Stimulated activated memory B cell treated with anti-CD40 and anti-IgM and Interleukin-4, amounts not matched to agents 10 μg/mL and 1 μg/mL and 100 μg/mL, for 72 hours (primary cell): ENCODE measurements around the gene ACAT2.
"Not testable (repeated sequence)": the region's sequence is repeated elsewhere in the genome, so short reads cannot be mapped to it uniquely, and the experiment has no call there.

ENCODE experiments used
- ATAC-seq: fragments of 150-1000 bp; cut with Tn5 transposase; 2 replicates; pipeline ENCODE4 v1.10.0; 2021
- H3K27ac Mint-ChIP-seq: one replicate; pipeline ENCODE4 v1.8.0; 2022; ENCODE audit warnings: mild to moderate bottlenecking, mixed read lengths
- H3K27me3 Mint-ChIP-seq: one replicate; pipeline ENCODE4 v1.8.0; 2022; ENCODE audit warnings: mixed read lengths
- H3K36me3 Mint-ChIP-seq: one replicate; pipeline ENCODE4 v1.8.0; 2022; ENCODE audit warnings: mixed read lengths
- H3K4me1 Mint-ChIP-seq: one replicate; pipeline ENCODE4 v1.8.0; 2022; ENCODE audit warnings: mixed read lengths
- H3K4me3 Mint-ChIP-seq: one replicate; pipeline ENCODE4 v1.8.0; 2022; ENCODE audit warnings: mild to moderate bottlenecking, moderate library complexity, mixed read lengths
- H3K9me3 Mint-ChIP-seq: one replicate; pipeline ENCODE4 v1.8.0; 2022; ENCODE audit warnings: mixed read lengths

ACAT2 gene

DNA sequence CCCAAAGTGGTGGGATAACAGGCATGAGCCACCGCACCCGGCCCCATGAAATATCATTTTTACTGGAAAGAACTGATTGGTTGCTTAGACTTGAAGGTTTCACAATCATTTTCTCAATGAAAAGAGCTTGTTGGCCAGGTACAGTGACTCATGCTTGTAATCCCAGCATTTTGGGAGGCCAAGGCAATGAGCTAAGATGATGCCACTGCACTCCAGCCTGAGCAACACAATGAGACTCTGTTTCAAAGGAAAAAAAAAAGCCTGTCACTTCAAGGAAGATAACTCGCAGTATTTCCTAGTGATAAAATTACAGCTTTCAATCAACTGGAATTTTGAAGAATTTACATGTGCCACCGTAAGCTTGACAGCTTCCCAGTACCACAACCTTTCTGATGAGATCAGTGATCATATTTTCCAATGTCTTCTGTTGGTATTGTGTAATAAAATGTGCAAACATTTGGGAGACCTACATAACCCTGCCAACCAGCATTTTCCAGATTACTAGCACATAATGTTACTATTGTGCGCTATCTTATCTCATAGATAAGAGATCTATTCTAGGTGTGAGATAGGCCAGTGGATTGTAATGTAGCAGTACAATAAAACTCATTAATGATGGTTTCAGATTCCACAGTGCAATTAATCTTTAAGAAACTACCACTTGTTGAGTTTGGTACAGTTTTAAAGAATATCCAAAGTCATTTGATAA, 45.5 kb downstream of the ACAT2 start:
- H3K4me3 Mint-ChIP-seq: no peak overlapping the region
- H3K36me3 Mint-ChIP-seq: no peaks in the 10 kb centered on the region

DNA sequence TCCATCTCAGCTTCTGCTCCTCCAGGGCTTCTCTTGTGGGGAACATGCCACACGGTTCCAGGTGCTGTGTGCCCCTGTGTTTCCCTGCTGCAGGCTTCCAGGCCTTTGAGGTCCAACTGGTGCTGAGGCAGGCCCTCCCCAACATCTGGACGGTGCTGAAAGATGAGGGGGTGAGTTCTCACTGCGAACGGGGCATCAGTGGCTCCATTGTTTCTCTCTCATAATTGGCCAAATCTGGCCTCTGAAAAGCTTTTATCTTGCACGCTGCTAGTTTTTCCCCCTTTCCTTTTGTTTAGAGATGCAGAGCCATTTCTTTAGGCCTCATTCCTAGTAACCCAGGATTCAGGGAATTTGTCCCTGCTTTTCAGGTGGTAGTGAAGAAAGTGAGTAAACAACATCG, 46.8 kb downstream of the ACAT2 start:
- no peaks in the 10 kb centered on the region for H3K27me3 Mint-ChIP-seq
- ATAC-seq: no peak
- no peak overlapping the region for H3K4me3 Mint-ChIP-seq
- no peak overlapping the region for H3K27ac Mint-ChIP-seq
- H3K9me3 Mint-ChIP-seq: no peaks in the 10 kb centered on the region
- H3K36me3 Mint-ChIP-seq: peaks cover under 1% of the 10 kb centered on the region
- peaks cover 13% of the 10 kb centered on the region for H3K4me1 Mint-ChIP-seq

More for the DNA sequence above, 45.5 kb downstream of the ACAT2 start:
- no peak for ATAC-seq
- no peaks in the 10 kb centered on the region for H3K27me3 Mint-ChIP-seq
- H3K27ac Mint-ChIP-seq: no peak overlapping the region
- peaks cover 11% of the 10 kb centered on the region for H3K4me1 Mint-ChIP-seq
- no peaks in the 10 kb centered on the region for H3K9me3 Mint-ChIP-seq

DNA sequence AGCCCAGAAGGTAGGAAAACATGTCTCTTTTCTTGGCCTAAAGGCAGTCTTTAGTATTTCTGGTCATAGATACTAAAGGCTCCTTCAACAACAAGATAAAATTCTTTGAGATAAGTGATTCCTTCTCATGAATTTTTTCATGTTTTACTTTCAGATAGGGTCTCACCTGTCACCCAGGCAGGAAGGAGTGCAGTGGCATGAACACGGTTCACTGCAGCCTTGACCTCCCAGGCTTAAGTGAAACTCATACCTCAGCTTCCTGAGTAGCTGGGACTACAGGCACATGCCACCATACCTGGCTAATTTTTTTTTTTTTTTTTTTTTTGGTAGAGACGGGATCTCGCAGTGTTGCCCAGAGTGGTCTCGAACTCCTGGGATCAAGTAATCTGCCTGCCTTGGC, 47.3 kb downstream of the ACAT2 start:
- Mint-ChIP-seq H3K4me3 (no peak overlapping the region), H3K36me3 (peaks cover 6% of the 10 kb centered on the region), H3K4me1 (peaks cover 13% of the 10 kb centered on the region), H3K27me3 (no peaks in the 10 kb centered on the region), H3K9me3 (no peaks in the 10 kb centered on the region), H3K27ac (no peak overlapping the region)
- ATAC-seq: no peak

DNA sequence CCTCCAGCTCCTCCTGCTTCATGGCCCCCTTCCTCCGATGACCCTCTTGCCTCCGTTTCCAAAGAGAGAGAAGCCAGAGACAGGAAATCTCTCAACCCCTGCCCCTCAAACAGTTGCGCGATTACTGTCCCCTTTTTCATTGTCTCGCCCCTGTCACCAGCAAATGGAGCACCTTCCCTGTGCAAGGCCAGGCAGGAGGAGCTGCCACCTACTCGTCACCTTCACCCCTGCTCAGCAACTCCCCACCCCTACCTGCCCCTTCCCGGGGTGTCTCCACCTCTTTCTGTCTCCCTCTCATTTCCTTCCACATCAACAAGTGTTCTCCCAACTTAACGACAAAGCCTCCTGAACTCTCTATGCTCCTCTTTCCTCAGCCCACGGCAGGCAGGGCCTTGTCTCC, 51.9 kb downstream of the ACAT2 start:
- H3K4me3 Mint-ChIP-seq: no peak overlapping the region
- peaks cover 13% of the 10 kb centered on the region for H3K4me1 Mint-ChIP-seq
- no peaks in the 10 kb centered on the region for H3K27me3 Mint-ChIP-seq
- H3K9me3 Mint-ChIP-seq: no peaks in the 10 kb centered on the region
- ATAC-seq: no peak
- no peak overlapping the region for H3K27ac Mint-ChIP-seq
- peaks cover 9% of the 10 kb centered on the region for H3K36me3 Mint-ChIP-seq

DNA sequence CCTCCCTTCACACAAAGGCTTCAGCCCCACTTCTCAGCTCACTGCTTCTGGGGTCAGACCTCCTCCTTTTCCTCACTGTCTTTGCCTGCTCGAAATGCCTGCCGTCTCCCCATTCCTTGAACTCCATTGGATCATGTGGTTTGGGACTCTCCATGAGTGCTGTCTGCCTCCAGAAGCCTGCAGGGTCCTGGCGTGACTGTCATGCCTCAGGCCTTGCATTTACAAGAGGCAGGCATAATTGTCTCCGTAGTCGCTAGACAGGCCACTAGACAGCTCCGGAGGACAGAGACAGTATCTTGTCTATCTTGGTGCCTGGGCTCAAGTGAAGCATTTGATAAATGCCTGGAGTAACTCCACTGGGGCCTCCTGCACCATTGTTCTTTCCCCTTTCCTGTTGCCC, 53.6 kb downstream of the ACAT2 start:
- no peak for ATAC-seq
- no peaks in the 10 kb centered on the region for H3K9me3 Mint-ChIP-seq
- peaks cover 9% of the 10 kb centered on the region for H3K27me3 Mint-ChIP-seq
- no peak overlapping the region for H3K27ac Mint-ChIP-seq
- peaks cover 17% of the 10 kb centered on the region for H3K36me3 Mint-ChIP-seq
- H3K4me3 Mint-ChIP-seq: no peak overlapping the region
- H3K4me1 Mint-ChIP-seq: peaks cover 24% of the 10 kb centered on the region

DNA sequence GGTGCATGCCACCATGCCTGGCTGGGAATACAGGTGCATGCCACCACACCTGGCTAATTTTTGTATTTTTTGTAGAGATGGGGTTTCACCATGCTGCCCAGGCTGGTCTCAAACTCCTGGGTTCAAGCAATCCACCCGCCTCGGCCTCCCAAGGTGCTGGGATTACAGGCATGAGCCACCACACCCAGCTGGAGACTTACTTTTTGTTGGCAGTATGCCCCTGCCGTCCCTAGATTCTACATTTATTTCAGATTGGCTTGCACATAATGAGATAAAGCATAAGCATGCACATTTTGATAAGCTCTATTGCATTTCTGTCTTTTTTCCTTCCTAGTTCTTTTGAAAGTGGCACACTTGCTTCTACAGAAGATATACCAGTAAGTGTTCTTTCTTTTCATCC, 54.9 kb downstream of the ACAT2 start:
- ATAC-seq, H3K27me3 Mint-ChIP-seq, H3K27ac Mint-ChIP-seq, H3K4me3 Mint-ChIP-seq, H3K9me3 Mint-ChIP-seq: not testable (repeated sequence)
- H3K36me3 Mint-ChIP-seq: peaks cover 17% of the 10 kb centered on the region
- peaks cover 21% of the 10 kb centered on the region for H3K4me1 Mint-ChIP-seq

DNA sequence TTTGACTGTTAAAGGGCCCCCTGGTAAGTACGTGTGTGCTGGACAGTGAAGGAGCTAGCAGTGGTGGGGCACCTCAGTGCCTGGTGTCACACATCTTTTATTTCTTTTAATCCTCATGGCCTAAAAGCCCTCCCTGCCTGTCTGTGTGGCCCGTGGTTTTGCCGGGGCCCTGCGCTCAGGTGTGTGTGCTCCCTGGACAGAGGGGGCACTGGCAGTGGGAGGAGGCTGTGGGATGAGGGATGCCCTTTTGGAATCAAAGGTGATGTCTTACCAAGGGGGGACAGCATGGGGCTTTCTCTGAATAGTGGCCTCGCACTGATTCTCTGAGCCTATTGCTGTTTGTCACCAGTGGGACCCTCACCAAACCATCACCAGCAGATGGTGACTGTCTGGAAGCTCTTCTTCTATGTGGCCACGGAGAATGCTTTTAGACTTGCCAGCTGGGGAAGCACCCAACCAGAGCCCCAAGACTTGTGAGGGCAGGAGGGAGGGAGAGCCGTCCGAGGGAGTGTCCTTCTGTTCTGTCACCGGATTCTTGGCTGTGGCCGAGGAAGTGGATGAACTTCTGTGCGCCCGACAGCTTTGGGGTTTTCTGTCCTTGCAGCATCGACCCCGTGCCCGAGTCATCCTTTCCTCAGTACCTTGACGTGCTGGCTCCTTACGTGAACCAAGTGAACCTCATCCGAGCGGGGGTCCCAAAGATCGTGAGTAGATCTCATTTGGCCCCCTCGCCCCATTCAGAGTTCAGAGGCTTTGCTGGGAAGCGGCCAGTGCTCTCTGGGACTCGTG, 56.3 kb downstream of the ACAT2 start:
- peaks cover 15% of the 10 kb centered on the region for H3K4me1 Mint-ChIP-seq
- H3K36me3 Mint-ChIP-seq: peaks cover 21% of the 10 kb centered on the region
- ATAC-seq: no peak
- H3K27me3 Mint-ChIP-seq: peaks cover 22% of the 10 kb centered on the region
- H3K4me3 Mint-ChIP-seq: no peak overlapping the region
- no peaks in the 10 kb centered on the region for H3K9me3 Mint-ChIP-seq
- H3K27ac Mint-ChIP-seq: no peak overlapping the region

DNA sequence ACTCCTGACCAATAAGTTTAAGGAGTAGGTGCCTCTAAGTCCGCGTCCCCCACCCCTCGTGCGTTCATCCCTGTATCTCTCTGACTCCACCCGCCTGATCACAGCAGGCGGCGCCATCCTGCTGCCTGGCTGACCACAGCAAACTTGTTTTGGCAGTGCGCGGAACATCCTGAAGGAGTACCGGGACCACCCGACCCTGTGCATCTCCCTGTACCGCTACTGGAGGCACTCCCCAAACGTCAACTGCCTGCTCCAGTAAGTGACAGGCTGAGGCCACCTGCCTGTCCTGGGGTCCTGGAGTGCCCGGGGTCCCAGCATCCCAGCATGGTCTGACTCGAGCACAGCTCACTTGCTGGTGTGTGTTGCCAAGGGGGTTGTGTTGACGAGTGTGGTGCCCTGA, 57.3 kb downstream of the ACAT2 start:
- Mint-ChIP-seq H3K4me3 (no peak overlapping the region), H3K9me3 (no peaks in the 10 kb centered on the region), H3K4me1 (peaks cover 15% of the 10 kb centered on the region), H3K36me3 (peaks cover 21% of the 10 kb centered on the region), H3K27ac (peak overlapping the region; percentile 57), H3K27me3 (peaks cover 24% of the 10 kb centered on the region)
- no peak for ATAC-seq

DNA sequence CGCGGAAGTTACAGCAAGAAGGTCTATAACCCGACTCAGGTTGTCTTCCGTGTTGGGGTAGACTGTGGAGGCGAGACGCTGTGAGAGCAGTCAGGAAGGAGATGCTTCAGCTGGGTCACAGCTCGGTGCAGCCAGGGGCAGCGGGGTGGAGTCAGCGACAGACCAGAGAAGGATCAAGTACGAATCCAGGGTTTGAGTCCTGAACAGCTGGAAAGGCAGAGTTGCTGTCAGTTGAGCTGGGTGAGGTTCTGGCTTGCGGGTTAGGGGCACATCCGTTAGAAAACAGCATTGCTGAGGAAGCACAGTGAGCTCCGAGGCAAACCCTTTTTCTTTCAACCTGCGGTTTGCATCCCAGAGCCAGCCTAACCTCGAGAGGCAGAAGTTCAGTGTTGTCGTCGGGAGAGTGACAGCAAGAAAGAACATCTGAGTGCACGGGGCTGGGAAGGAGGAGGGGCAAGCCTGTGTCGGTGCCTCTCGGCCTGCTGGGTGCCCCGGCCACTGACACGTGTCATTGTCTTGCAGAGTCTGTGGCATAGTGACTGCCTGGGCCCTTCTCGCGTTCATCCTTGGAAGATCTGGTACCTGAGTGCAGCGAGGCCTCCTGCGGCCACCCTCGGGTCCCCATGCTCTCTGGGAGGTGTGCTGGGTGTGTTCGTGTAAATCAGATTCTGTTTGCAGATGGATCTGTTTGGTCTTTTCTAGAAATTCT, 58.2 kb downstream of the ACAT2 start:
- ATAC-seq: peak; percentile 47
- Mint-ChIP-seq H3K36me3 (peaks cover 20% of the 10 kb centered on the region), H3K27me3 (peaks cover 24% of the 10 kb centered on the region), H3K27ac (peak overlapping the region; percentile 57), H3K4me1 (peaks cover 15% of the 10 kb centered on the region), H3K9me3 (no peaks in the 10 kb centered on the region), H3K4me3 (peak overlapping the region; percentile 67)

DNA sequence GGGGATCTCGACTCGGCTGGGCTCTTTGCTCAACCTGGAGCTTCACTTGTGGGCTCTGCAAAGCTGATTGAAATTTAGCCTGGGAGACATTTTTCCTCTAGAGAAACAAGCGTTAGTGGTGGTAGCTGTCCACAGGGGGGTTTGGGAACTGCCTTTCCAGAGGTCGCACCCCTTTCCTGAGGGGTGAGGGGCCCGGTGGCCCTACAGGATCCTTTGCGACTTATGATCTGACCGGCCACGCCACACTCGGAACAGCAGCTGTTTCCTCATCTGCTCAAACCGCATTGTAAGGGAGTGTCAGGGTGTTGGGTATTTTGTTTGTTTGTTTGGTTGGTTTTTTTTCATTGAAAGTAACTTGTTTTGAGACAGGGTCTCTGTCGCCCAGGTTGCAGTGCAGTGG, 59.3 kb downstream of the ACAT2 start:
- Mint-ChIP-seq H3K27ac (no peak overlapping the region), H3K9me3 (no peaks in the 10 kb centered on the region), H3K4me1 (peaks cover 15% of the 10 kb centered on the region), H3K36me3 (peaks cover 20% of the 10 kb centered on the region), H3K4me3 (no peak overlapping the region), H3K27me3 (peaks cover 24% of the 10 kb centered on the region)
- ATAC-seq: no peak

DNA sequence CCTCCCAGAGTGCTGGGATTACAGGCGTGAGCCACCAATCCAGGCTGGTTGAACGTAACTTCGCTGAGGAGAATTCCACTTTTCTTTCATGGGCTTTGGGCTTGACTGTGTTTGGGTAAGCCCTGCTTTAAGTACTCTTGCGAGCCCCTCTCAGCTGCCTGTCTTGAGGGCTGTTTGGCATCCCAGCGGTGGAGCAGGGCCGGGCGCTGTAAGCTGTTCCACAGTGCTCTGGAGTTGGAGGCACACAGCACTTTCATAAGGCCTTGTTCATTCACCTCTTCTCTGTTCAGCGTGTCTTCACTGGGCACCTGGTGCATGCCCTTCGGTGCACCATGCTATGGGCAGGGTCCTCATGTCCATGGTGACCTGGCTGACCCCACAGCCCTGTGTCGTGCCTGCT, 59.9 kb downstream of the ACAT2 start:
- Mint-ChIP-seq H3K9me3 (no peaks in the 10 kb centered on the region), H3K27ac (no peak overlapping the region), H3K4me3 (no peak overlapping the region), H3K27me3 (peaks cover 24% of the 10 kb centered on the region), H3K4me1 (peaks cover 15% of the 10 kb centered on the region), H3K36me3 (peaks cover 20% of the 10 kb centered on the region)
- ATAC-seq: no peak

DNA sequence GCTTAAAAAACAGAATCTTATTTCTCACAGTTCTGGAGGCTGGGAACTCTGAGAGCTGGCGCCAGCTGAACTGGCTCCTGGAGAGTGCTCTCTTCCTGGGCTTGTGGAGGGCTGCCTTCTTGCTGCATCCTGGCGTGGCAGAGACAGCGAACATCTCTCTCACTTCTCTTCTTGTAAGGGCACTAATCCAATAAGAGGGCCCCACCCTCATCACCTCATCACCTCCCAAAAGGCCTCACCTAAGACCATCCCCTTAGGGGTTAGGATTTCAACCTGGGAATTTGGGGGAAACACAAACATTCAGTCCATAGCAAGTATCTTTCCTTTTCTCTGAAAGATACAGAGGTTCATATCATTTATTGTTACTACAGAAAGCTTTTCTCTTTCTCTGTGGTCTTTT, 62.1 kb downstream of the ACAT2 start:
- no peak overlapping the region for H3K27ac Mint-ChIP-seq

DNA sequence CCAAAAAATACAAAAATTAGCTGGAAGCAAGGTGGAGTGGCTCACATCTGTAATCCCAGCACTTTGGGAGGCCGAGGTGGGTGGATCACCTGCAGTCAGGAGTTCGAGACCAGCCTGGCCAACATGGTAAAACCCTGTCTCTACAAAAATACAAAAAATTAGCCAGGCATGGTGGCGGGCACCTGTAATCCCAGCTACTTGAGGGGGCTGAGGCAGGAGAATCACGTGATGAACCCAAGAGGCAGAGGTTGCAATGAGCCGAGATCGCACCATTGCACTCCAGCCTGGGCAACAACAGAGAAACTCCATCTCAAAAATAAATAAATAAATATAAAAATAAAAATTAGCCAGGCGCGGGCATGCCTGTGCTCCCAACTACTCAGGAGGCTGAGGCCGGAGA, 62.8 kb downstream of the ACAT2 start:
- Mint-ChIP-seq H3K36me3 (peaks cover 13% of the 10 kb centered on the region), H3K27me3 (peaks cover 19% of the 10 kb centered on the region), H3K4me1 (peaks cover 19% of the 10 kb centered on the region)
- not testable (repeated sequence) for H3K9me3 Mint-ChIP-seq, H3K27ac Mint-ChIP-seq, H3K4me3 Mint-ChIP-seq, ATAC-seq

More for the DNA sequence above, 62.1 kb downstream of the ACAT2 start:
- Mint-ChIP-seq H3K27me3 (peaks cover 24% of the 10 kb centered on the region), H3K9me3 (no peaks in the 10 kb centered on the region), H3K4me1 (peaks cover 16% of the 10 kb centered on the region), H3K36me3 (peaks cover 20% of the 10 kb centered on the region), H3K4me3 (no peak overlapping the region)
- no peak for ATAC-seq

DNA sequence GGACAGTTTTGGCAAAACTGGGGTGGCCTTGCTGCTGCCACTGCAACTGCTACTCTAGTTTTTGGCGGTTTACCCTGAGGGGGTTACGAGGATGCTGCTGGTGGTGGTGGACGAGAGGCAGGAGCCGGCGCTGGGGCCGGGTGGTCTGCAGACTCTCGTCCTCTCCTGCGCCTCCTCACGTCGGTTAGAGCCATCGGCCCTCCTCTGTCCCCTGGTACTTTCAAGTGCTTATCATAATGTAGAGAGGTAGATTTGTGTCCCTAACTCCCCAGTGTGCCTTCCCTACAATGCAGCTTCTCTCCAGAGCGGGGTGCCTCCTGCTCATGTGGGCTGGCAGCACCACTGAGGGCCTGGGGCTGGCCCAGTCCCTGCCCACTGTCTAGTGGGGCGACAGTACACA, 64.2 kb downstream of the ACAT2 start:
- no peak for ATAC-seq
- Mint-ChIP-seq H3K27ac (no peak overlapping the region), H3K9me3 (no peaks in the 10 kb centered on the region)

DNA sequence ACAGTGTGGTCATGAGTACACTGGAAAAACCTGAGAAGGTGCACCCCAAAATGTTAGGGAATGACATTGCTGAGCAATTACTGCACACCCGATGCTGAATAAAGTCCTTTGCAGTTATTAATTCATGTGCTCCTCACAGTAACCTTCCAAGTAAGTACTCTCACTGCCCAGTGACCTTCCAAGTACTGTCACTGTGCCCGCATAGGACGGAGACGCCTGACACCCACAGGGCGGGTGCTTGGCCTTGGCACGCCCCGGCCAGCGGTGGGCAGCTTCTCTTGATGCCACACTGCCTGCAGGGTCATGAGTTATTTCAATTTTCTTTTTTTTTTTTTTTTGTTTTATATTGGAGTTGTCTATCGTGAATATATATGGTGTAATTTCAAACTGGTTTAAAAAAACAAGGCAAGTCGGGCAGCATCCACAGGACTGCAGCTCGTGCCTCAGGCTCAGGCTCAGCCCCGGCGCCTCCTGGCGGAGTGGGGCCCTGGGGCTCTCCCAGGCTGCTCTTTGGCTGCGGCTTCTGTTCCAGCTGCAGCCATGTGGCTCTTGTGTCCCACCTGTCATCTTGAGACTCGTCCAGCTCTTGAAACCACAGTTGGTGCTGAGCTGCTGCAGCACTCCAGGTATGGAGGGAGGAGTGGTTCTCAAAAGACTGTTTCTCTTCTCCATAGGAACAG, 65.3 kb downstream of the ACAT2 start:
- Mint-ChIP-seq H3K4me3 (no peak overlapping the region), H3K27me3 (peaks cover 12% of the 10 kb centered on the region), H3K4me1 (peaks cover 18% of the 10 kb centered on the region), H3K27ac (no peak overlapping the region), H3K36me3 (peaks cover 12% of the 10 kb centered on the region), H3K9me3 (no peaks in the 10 kb centered on the region)
- ATAC-seq: no peak

More for the DNA sequence above, 64.2 kb downstream of the ACAT2 start:
- H3K4me1 Mint-ChIP-seq: peaks cover 18% of the 10 kb centered on the region
- H3K4me3 Mint-ChIP-seq: no peak overlapping the region
- H3K27me3 Mint-ChIP-seq: peaks cover 15% of the 10 kb centered on the region
- H3K36me3 Mint-ChIP-seq: peaks cover 12% of the 10 kb centered on the region
